GM20431 (cell line): ENCODE data around the gene MBL2.

Source experiments
- in situ Hi-C: fragments of 300-500 bp; cut with MseI, MboI; formaldehyde crosslinking; loops from one replicate; pipeline ENCODE4 v1.15.0; 2020; ENCODE audit warnings: low sequenced_read_pairs; ENCODE audit not compliant: unreplicated experiment

Gene MBL2

GRCh38 chr10:52772623-52773022 lies at the start of gene MBL2:
MBL2 (minus strand) TSS chr10:52772784; CDS start chr10:52771635, 1,149 bp downstream.
- in situ Hi-C loops: no loop called here

- in situ Hi-C loops: no loop called here
These were observed 47.7 kb upstream of the MBL2 start for GRCh38 chr10:52820309-52820708.

GRCh38 chr10:52818019-52818418 lies 45.4 kb upstream of the MBL2 start:
- in situ Hi-C loops: no loop called here

GRCh38 chr10:52814506-52814905 lies 41.9 kb upstream of the MBL2 start:
- in situ Hi-C loops: no loop called here

GRCh38 chr10:52811776-52812175 lies 39.2 kb upstream of the MBL2 start:
- in situ Hi-C loops: no loop called here

- in situ Hi-C loops: no loop called here
These were observed 38.2 kb upstream of the MBL2 start for GRCh38 chr10:52810761-52811160.

GRCh38 chr10:52807803-52808202 lies 35.2 kb upstream of the MBL2 start:
- in situ Hi-C loops: no loop called here

GRCh38 chr10:52805414-52806285 lies 33.1 kb upstream of the MBL2 start:
- in situ Hi-C loops: no loop called here

- in situ Hi-C loops: no loop called here
These were observed 29.4 kb upstream of the MBL2 start for GRCh38 chr10:52801947-52802346.

- in situ Hi-C loops: no loop called here
These were observed 13.5 kb upstream of the MBL2 start for GRCh38 chr10:52786098-52786497.

GRCh38 chr10:52785418-52785817 lies 12.8 kb upstream of the MBL2 start:
- in situ Hi-C loops: no loop called here

GRCh38 chr10:52783726-52784125 lies 11.1 kb upstream of the MBL2 start:
- in situ Hi-C loops: no loop called here

- in situ Hi-C loops: no loop called here
These were observed 10.0 kb upstream of the MBL2 start for GRCh38 chr10:52782554-52782953.

GRCh38 chr10:52780391-52781155 lies 8.0 kb upstream of the MBL2 start:
- in situ Hi-C loops: no loop called here

GRCh38 chr10:52779541-52780390 lies 7.2 kb upstream of the MBL2 start:
- in situ Hi-C loops: no loop called here

- in situ Hi-C loops: no loop called here
These were observed 6.2 kb upstream of the MBL2 start for GRCh38 chr10:52778511-52779392.

GRCh38 chr10:52777414-52777813 lies 4.8 kb upstream of the MBL2 start:
- in situ Hi-C loops: no loop called here

- in situ Hi-C loops: no loop called here
These were observed 3.9 kb upstream of the MBL2 start for GRCh38 chr10:52776471-52776903.

- in situ Hi-C loops: no loop called here
These were observed 2.6 kb upstream of the MBL2 start for GRCh38 chr10:52775132-52775647.
